T-helper 2 cell (primary cell): ENCODE results near the gene CT83.

ENCODE experiments used
- DNase-seq, 5 experiments: peaks; one replicate each; pipeline versions ENCODE4 v3.0.0 to v3.0.0-alpha.2; 2012 to 2022
- total RNA-seq, 2 donors: gene quantifications; one replicate each; lab custom pipeline; 2026; lab: John Stamatoyannopoulos, UW

Gene CT83
- 0 reads per million in 2 donors for total RNA-seq

- DNase-seq, result no peak
These were observed at the start of gene CT83 for GRCh38 chrX:116462822-116463221. Gene CT83, minus strand, starts transcription at chrX:116462976. Its CDS starts 120 bp downstream, at chrX:116462856.

GRCh38 chrX:116499780-116500179, 37.0 kb upstream of the CT83 start:
- DNase-seq, result no peak

- no peak for DNase-seq
These were observed 30.5 kb upstream of the CT83 start for GRCh38 chrX:116493271-116493670.

- DNase-seq, result no peak
These were observed 27.3 kb upstream of the CT83 start for GRCh38 chrX:116490104-116490503.

GRCh38 chrX:116480059-116480458, 17.3 kb upstream of the CT83 start:
- no peak for DNase-seq

- no peak for DNase-seq
These were observed 13.6 kb downstream of the CT83 start for GRCh38 chrX:116449156-116449555.

GRCh38 chrX:116436358-116436816, 26.4 kb downstream of the CT83 start, which contains the start of gene SLC6A14:
Gene SLC6A14, plus strand, starts transcription at chrX:116436606. Its CDS starts 104 bp downstream, at chrX:116436710.
- DNase-seq, result no peak

- DNase-seq, result no peak
These were observed 27.2 kb downstream of the CT83 start for GRCh38 chrX:116435597-116435996.

- DNase-seq, result no peak
These were observed 34.8 kb downstream of the CT83 start for GRCh38 chrX:116427978-116428377.

- DNase-seq, result no peak
These were observed 44.8 kb downstream of the CT83 start for GRCh38 chrX:116417968-116418367.

GRCh38 chrX:116417214-116417613, 45.6 kb downstream of the CT83 start:
- DNase-seq, result no peak

GRCh38 chrX:116413273-116413672, 49.5 kb downstream of the CT83 start:
- no peak for DNase-seq
